ENCODE data around the gene UXS1. TPM values are rescaled to one million over a fixed set of nuclear protein-coding genes. Genes with fewer than 3 reads are reported as not detected.

UXS1 gene
- total RNA-seq, 2 experiments from 2014 or later = 35.6 to 37.7 TPM

DNA sequence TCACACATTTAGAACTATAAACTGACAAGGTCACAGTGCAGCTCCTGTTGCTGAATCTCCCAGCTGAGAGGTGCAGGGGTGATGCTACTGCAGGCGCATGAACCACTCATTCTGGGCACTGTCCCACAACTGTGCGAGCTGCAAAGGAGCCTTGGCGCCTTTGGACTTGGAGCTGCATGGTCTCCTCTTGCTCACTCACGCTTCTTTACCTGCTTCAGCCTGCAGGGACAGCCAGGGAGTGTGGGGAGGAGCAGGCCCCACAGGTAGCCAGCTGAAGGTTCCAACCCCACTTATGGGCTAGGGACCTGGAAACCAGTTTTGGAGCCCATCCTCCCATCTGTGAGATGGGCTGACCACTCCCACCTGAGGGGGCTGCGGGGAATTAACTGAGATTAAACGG is 75.0 kb downstream of the UXS1 start:
- DNase-seq = no peak

DNA sequence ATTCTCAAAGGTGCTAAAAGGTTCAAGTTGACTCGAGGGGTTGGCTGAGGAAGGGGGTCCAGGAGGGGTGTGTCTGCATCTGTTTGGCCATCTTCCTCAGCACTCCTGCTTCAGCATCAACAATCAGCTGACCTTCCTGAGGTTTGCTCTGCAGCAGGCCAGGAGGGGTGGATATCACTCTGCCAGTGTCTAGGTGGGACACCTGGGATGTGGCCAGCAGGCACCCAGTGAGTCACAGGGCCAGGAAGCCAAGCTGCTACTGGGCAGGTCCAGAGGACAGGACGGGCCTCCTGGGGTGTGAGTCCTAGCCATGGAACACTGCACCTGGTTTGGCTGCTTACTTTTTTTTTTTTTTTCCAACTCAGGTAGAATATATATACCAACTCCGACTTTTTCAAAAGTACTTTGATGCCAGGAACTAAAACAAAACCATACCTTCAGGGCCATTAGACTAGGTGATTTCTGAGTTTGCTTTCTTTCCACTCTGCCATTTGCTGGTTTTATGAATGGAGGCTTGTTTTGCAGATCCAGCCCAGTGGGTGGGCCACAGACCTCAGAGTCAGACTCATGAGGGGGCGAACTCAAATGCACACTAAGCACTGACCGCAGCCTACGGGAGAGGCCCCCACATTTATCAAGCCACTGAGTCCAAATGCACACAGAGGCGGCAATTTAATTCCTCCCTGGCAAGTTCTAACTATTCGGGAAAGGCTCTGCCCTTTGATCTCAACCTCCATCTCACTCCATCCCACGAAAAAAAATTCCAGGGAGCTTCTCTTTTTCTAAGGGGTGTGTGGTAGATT is 76.0 kb downstream of the UXS1 start:
- ChIA-PET POLR2A (no interaction called here), CTCF (no interaction called here)
- Mint-ChIP-seq H3K9me3 (ENCODE audit: low read depth) (no peaks in the 10 kb centered on the region), H3K4me3 (no peak overlapping the region), H3K36me3 (ENCODE audit: low read depth) (peaks cover 5% of the 10 kb centered on the region), H3K4me1 (peaks cover 12% of the 10 kb centered on the region), H3K27me3 (no peaks in the 10 kb centered on the region), H3K27ac (no peak overlapping the region)
- ATAC-seq = no peak
- no peak for DNase-seq
- intact Hi-C loops (cut with DNase I, micrococcal nuclease) = no loop called here

More for the DNA sequence above, 75.0 kb downstream of the UXS1 start:
- ChIA-PET POLR2A (no interaction called here), CTCF (no interaction called here)
- Mint-ChIP-seq H3K4me3 (no peak overlapping the region), H3K9me3 (ENCODE audit: low read depth) (no peaks in the 10 kb centered on the region), H3K4me1 (peaks cover 12% of the 10 kb centered on the region), H3K27ac (no peak overlapping the region), H3K36me3 (ENCODE audit: low read depth) (peaks cover 12% of the 10 kb centered on the region), H3K27me3 (no peaks in the 10 kb centered on the region)
- intact Hi-C loops (cut with DNase I, micrococcal nuclease) = no loop called here
- ATAC-seq = no peak

DNA sequence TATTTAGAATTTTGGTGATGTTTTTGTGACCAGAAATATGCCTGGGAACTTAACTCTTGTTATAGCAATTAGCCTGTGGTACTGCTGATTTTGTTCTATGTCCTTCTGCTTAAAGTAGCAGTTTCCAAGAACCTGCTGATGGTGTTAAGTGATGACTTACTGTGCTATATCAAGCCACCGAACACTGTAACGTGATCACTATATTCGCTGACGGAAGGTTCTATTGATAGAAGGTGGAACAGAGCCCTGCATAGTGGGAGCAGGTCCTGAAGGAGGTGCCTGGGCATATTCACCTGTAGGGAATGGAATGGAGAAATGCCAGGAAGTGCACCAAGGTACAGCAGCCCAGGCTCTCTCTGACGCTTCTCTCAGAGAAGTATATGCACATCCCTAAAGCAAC is 76.8 kb downstream of the UXS1 start:
- no peaks in the 10 kb centered on the region for H3K27me3 Mint-ChIP-seq
- no peak for DNase-seq
- no peaks in the 10 kb centered on the region for H3K9me3 Mint-ChIP-seq (ENCODE audit: low read depth)
- intact Hi-C loops (cut with DNase I, micrococcal nuclease) = no loop called here
- no peak overlapping the region for H3K4me3 Mint-ChIP-seq
- H3K4me1 Mint-ChIP-seq = peaks cover 12% of the 10 kb centered on the region
- POLR2A ChIA-PET = no interaction called here
- H3K27ac Mint-ChIP-seq = no peak overlapping the region
- peaks cover 9% of the 10 kb centered on the region for H3K36me3 Mint-ChIP-seq (ENCODE audit: low read depth)
- no peak for ATAC-seq
- CTCF ChIA-PET = no interaction called here

DNA sequence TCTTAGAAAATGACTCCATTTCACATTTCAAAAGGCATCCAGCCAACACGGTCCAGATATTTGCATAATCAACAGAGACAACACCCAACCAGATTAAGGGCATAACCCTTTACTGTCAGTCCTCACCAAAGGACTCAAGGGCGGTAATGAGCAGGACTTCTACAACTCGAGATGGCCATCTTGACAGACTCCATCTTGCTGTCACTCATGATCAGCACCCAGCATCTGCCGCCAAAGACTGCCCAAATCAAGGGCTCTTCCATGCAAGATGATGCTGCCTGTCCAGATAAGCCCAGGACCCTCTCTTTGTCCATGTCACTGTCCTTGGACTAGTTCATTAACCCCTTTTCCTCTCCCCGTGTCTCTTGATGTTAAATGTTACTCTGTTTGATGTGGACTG is 77.9 kb downstream of the UXS1 start:
- DNase-seq (no peak), ATAC-seq (no peak)
- ChIA-PET CTCF (interaction anchor here (0.6 kb wide), 1 partner anchor 34 kb away, joined by 3 read pairs; no protein-coding TSS in a partner anchor), POLR2A (no interaction called here)
- intact Hi-C loops (cut with DNase I, micrococcal nuclease) = no loop called here
- Mint-ChIP-seq H3K4me1 (peaks cover 12% of the 10 kb centered on the region), H3K4me3 (no peak overlapping the region), H3K27me3 (no peaks in the 10 kb centered on the region), H3K9me3 (ENCODE audit: low read depth) (no peaks in the 10 kb centered on the region), H3K36me3 (ENCODE audit: low read depth) (peaks cover 9% of the 10 kb centered on the region), H3K27ac (no peak overlapping the region)

DNA sequence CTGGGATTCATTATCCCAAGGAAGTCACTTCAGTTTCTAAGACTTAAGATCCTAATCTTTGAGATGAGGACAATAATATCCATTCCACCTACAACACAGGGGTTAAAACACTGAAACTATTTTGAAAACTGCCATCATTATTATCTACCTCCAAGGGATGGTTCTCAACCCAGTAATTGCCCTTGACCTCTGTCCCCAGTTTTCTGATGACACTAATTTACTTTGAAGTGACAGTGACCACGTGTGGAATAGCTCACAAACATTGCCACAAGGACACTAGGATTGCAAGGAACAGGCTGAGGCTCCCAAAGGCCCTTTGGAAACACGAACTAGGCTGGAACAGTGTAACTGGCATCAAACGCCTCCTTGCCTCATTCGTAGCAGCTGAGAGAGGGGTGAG is 78.4 kb downstream of the UXS1 start:
- H3K27me3 Mint-ChIP-seq = no peaks in the 10 kb centered on the region
- ChIA-PET CTCF (interaction anchor here (0.6 kb wide), 1 partner anchor 34 kb away, joined by 3 read pairs; no protein-coding TSS in a partner anchor), POLR2A (no interaction called here)
- intact Hi-C loops (cut with DNase I, micrococcal nuclease) = no loop called here
- no peak for ATAC-seq
- H3K4me3 Mint-ChIP-seq = no peak overlapping the region
- H3K4me1 Mint-ChIP-seq = peaks cover 12% of the 10 kb centered on the region
- no peaks in the 10 kb centered on the region for H3K9me3 Mint-ChIP-seq (ENCODE audit: low read depth)
- H3K27ac Mint-ChIP-seq = no peak overlapping the region
- H3K36me3 Mint-ChIP-seq (ENCODE audit: low read depth) = peaks cover 9% of the 10 kb centered on the region
- DNase-seq = no peak

DNA sequence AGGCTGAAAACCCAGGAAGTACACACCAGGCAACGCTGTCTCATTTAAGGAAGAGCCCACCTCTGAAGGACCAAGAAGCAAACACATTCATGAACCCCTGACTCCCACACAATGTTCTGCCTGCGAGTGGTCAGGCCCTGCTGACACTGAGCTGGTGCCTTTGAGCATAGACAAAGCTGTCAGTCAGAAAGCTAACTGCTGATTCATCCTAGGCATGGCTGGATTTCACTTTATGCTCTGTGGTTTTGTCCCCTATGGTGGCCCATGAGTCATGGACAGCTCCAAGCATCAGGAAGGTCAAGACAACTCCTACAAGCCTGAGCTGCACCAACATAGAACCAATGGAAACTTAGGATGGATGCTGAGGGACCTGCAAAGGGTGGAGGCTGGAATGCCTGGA is 78.9 kb downstream of the UXS1 start:
- Mint-ChIP-seq H3K27ac (no peak overlapping the region), H3K36me3 (ENCODE audit: low read depth) (peaks cover 9% of the 10 kb centered on the region), H3K4me1 (peaks cover 12% of the 10 kb centered on the region), H3K4me3 (no peak overlapping the region), H3K9me3 (ENCODE audit: low read depth) (no peaks in the 10 kb centered on the region), H3K27me3 (no peaks in the 10 kb centered on the region)
- CTCF ChIA-PET = interaction anchor here (1.0 kb wide), 1 partner anchor 78 kb away, joined by 3 read pairs; no protein-coding TSS in a partner anchor
- POLR2A ChIA-PET = interaction anchor here (0.6 kb wide), 1 partner anchor 557 kb away, joined by 3 read pairs; no protein-coding TSS in a partner anchor
- intact Hi-C loops (cut with DNase I, micrococcal nuclease) = no loop called here
- peak; percentile 65 for ATAC-seq
- no peak for DNase-seq

DNA sequence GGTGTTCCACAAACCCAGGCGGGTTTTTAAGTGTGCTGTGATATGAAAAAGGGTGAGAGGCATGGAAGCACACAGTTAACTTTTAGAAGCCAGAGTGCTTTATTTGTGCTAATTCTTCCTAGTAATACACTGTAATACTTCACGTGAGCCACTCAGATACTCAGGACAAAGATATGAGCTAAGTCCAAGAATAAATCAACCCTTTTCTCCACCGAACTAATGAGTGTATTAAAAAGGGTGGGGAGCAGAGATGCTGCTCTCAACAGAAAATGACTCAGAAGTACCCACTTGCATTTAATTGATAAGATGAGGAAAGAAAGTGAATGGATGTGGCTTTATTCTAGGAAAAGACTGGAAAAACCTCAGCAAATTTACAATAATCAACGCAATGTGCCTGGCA is 79.9 kb downstream of the UXS1 start:
- peaks cover 10% of the 10 kb centered on the region for H3K36me3 Mint-ChIP-seq (ENCODE audit: low read depth)
- ChIA-PET CTCF (interaction anchor here (1.0 to 1.6 kb wide), 2 partner anchors 9 to 79 kb away, joined by 3 to 6 read pairs; no protein-coding TSS in a partner anchor), POLR2A (no interaction called here)
- peaks cover 12% of the 10 kb centered on the region for H3K4me1 Mint-ChIP-seq
- intact Hi-C loops (cut with DNase I, micrococcal nuclease) = no loop called here
- DNase-seq = no peak
- no peaks in the 10 kb centered on the region for H3K9me3 Mint-ChIP-seq (ENCODE audit: low read depth)
- no peak for ATAC-seq
- no peaks in the 10 kb centered on the region for H3K27me3 Mint-ChIP-seq
- no peak overlapping the region for H3K27ac Mint-ChIP-seq
- no peak overlapping the region for H3K4me3 Mint-ChIP-seq

DNA sequence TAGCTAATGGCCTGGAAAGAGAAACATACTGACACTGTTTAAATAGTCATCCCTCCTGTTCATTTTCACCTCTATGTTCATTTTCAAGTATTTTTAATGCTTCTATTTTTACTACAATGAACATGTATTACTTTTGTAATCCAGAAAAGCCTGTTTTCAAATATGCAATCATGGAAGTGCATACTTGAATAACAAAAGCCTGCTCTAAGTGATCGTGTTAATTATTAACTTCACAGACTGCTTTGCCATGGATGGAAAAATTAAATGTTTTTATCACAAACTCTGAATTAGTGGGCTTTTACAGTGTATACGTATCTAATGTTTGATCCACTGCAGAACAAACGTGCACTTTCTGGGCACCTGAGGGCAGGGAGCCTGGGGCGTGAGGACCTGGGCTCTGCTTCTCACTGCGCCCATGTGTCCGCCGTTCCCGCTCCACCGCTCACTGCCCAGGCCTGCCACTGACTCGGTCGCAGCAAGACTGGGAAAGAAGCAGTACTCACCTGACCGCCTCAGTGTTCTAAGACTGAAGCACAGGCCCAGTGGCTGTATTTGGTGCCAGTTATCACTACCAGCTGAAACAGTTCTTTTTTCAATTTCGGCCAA is 80.6 kb downstream of the UXS1 start:
- DNase-seq (no peak), ATAC-seq (no peak)
- intact Hi-C loops (cut with DNase I, micrococcal nuclease) = no loop called here
- Mint-ChIP-seq H3K27ac (no peak overlapping the region), H3K4me3 (no peak overlapping the region), H3K36me3 (ENCODE audit: low read depth) (peaks cover 10% of the 10 kb centered on the region), H3K27me3 (no peaks in the 10 kb centered on the region), H3K9me3 (ENCODE audit: low read depth) (no peaks in the 10 kb centered on the region), H3K4me1 (peaks cover 12% of the 10 kb centered on the region)
- CTCF ChIA-PET = interaction anchor here (0.6 to 1.6 kb wide), 2 partner anchors 9 to 71 kb away, joined by 3 to 6 read pairs; no protein-coding TSS in a partner anchor
- POLR2A ChIA-PET = no interaction called here

DNA sequence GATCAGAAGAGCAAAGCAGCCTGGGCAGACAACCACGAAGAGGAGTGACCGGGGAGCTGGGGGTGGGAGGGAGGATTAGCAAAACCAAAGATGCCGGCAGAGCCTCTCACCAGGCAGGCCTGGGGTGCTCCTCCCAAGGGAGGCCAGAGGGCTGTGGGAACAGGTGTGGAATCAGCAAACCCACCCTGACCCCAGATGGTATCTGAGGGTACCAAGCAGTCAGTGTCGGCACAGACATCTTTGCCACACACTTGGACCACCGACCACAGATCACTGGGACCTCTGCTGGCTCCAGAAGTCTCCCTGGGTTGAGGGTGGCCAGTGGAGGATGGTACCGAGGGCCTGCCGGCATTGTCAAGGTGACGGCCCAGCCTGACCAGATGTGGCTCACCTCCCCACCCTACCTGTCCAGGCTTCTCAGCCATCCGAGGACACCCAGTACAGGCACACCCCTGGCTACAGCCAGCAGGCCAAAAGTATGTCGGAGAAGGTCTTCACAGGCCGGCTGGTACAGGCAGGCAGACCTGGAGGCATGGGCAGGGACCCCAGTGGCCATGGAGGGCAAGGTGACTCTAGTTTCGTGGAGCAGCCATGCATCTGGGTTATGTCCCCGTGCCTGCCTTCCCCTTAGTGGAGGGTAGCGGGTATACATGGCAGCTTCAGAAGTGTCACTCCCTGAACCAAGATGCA is 82.1 kb downstream of the UXS1 start:
- no peaks in the 10 kb centered on the region for H3K9me3 Mint-ChIP-seq (ENCODE audit: low read depth)
- ChIA-PET POLR2A (no interaction called here), CTCF (interaction anchor here (0.6 kb wide), 1 partner anchor 432 kb away, joined by 3 read pairs; no protein-coding TSS in a partner anchor)
- H3K36me3 Mint-ChIP-seq (ENCODE audit: low read depth) = peaks cover 7% of the 10 kb centered on the region
- H3K27me3 Mint-ChIP-seq = no peaks in the 10 kb centered on the region
- DNase-seq (no peak), ATAC-seq (no peak)
- no peak overlapping the region for H3K27ac Mint-ChIP-seq
- intact Hi-C loops (cut with DNase I, micrococcal nuclease) = no loop called here
- H3K4me3 Mint-ChIP-seq = no peak overlapping the region
- H3K4me1 Mint-ChIP-seq = peaks cover 12% of the 10 kb centered on the region

DNA sequence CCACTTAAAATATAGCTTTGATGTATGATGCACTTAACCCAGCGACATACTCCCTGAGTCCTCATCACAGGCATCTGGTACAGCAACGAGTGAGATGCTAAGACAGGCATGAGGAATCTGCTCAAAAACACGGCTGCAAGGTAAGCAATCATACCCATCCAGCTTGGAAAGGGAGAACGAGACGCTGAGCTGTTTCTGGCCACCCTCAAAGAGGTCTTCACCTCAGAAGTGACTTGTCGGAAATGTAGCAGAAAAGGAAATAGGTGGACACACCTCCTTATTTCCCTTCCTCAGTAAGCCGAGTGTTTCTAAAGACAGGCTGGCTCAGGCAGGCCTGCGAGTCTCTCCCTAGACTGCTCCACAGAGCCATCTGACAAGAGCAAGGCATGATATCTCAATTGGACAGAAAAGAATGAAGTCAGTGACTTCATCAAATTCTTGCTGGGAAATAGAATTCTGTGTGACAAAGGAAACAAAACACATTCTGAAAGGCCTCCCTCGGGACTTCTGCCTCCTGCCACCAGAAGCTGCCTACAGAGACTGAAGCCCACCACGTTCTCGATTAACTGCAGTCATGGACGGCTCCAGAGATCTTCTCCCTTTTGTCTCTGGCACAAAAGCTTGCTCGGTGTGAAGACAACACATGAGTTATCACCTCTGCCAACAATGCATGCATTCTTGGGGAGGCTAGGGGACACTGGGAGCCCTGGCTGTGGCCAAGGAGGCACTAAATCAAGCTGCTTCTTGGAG is 84.3 kb downstream of the UXS1 start:
- H3K27ac Mint-ChIP-seq = peak overlapping the region; percentile 1
- no peak overlapping the region for H3K4me3 Mint-ChIP-seq
- H3K36me3 Mint-ChIP-seq (ENCODE audit: low read depth) = peaks cover 7% of the 10 kb centered on the region
- no peak for ATAC-seq
- no peaks in the 10 kb centered on the region for H3K9me3 Mint-ChIP-seq (ENCODE audit: low read depth)
- intact Hi-C loops (cut with DNase I, micrococcal nuclease) = loop anchor here in 1 of 2 experiments (5.0 kb wide), 1 partner anchor 52 kb away; no protein-coding TSS in a partner anchor
- POLR2A ChIA-PET = no interaction called here
- no peak for DNase-seq
- H3K27me3 Mint-ChIP-seq = no peaks in the 10 kb centered on the region
- H3K4me1 Mint-ChIP-seq = peaks cover under 1% of the 10 kb centered on the region
- CTCF ChIA-PET = interaction anchor here (0.7 to 1.2 kb wide), 3 partner anchors 12 to 52 kb away, joined by 3 read pairs; no protein-coding TSS in a partner anchor

DNA sequence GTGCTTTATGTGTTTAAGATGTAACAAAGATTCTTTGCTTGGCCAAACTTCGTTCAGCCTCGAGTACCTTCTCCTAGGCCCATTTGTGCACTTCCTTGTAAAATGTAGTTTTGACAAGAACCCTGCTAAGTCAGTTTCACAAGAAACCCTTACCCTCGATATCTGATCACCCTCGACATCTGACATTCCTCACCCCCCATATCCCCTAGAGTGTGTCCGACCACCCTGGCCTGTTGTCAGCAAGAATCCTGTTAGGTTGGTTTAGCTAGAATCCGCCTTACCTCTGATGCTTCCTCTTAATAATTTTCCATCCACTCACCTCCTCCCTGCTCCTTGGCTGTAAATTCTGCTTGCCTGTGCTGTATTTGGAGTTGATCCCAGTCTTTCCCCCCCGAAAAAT is 85.3 kb downstream of the UXS1 start:
- no peaks in the 10 kb centered on the region for H3K9me3 Mint-ChIP-seq (ENCODE audit: low read depth)
- POLR2A ChIA-PET = no interaction called here

More for the DNA sequence above, 85.3 kb downstream of the UXS1 start:
- Mint-ChIP-seq H3K36me3 (ENCODE audit: low read depth) (peaks cover 7% of the 10 kb centered on the region), H3K27me3 (no peaks in the 10 kb centered on the region), H3K4me1 (peaks cover 2% of the 10 kb centered on the region), H3K4me3 (no peak overlapping the region), H3K27ac (no peak overlapping the region)
- intact Hi-C loops (cut with DNase I, micrococcal nuclease) = loop anchor here in 1 of 2 experiments (5.0 kb wide), 1 partner anchor 54 kb away; no protein-coding TSS in a partner anchor
- CTCF ChIA-PET = interaction anchor here (0.6 to 0.7 kb wide), 2 partner anchors 14 to 229 kb away, joined by 3 read pairs; no protein-coding TSS in a partner anchor
- no peak for ATAC-seq
- no peak for DNase-seq
